Endothelial cell of umbilical vein (primary cell): ENCODE data around the gene POLE2. TPM values are rescaled to one million over a fixed set of nuclear protein-coding genes. Genes with fewer than 3 reads are reported as not detected.

ENCODE experiments used
- BruUV-seq: library from RNA; stranded (reverse); fragments of 400-500 nt; replicated peaks from 2 replicates; lab custom pipeline; 2021; lab: Mats Ljungman, UMichigan
- CTCF ChIA-PET: fragments of 300-600, 350-600 bp; sonication (Branson Sonifier 250); formaldehyde crosslinking; loops from one replicate; lab custom pipeline; 2021; ENCODE audit warnings: antibody characterized with exemption, inconsistent platforms; lab: Charles Lee
- POLR2A ChIA-PET: fragments of 300-600, 350-600 bp; sonication (Branson Sonifier 250); formaldehyde crosslinking; loops from one replicate; lab custom pipeline; 2021; ENCODE audit warnings: antibody characterized with exemption, inconsistent platforms; lab: Charles Lee
- DNase-seq: peaks from one replicate; pipeline ENCODE4 v3.0.0-alpha.2; 2011; ENCODE audit warnings: low read depth, low spot score
- FAIRE-seq: peaks from 2 replicates; lab custom pipeline; 2011; peaks lifted over from hg19 to GRCh38; lab: Jason Lieb, UNC
- H2AFZ ChIP-seq: 2 replicates; pipeline ENCODE4 v1.6.0; 2012; ENCODE audit warnings: low read depth, low read length, control low read depth, inconsistent platforms
- H3K27ac ChIP-seq: 2 replicates; pipeline ENCODE4 v1.5.1; 2011; ENCODE audit warnings: low read depth, mild to moderate bottlenecking, control low read depth, low read length, moderate library complexity; ENCODE audit not compliant: insufficient read depth
- H3K27me3 ChIP-seq, 2 experiments: 2 replicates each; pipeline versions ENCODE4 v1.6.0 to v1.6.1; 2011; ENCODE audit warnings: low read length in 2 of 2, mixed read lengths in 1 of 2; ENCODE audit not compliant: control insufficient read depth in 2 of 2, insufficient read depth in 2 of 2
- H3K36me3 ChIP-seq, 2 experiments: 2 replicates in 1 of 2; 3 replicates in 1 of 2; pipeline ENCODE4 v1.5.1; 2011; ENCODE audit warnings: low read length in 2 of 2, mild to moderate bottlenecking in 1 of 2, moderate library complexity in 1 of 2; ENCODE audit not compliant: control insufficient read depth in 2 of 2, insufficient read depth in 2 of 2; ENCODE audit errors: extremely low read depth in 1 of 2
- H3K4me1 ChIP-seq: 3 replicates; pipeline ENCODE4 v1.5.1; 2011; ENCODE audit warnings: mild to moderate bottlenecking, low read length; ENCODE audit not compliant: control insufficient read depth, insufficient read depth; ENCODE audit errors: extremely low read depth
- H3K4me2 ChIP-seq: 2 replicates; pipeline ENCODE4 v1.6.1; 2011; ENCODE audit warnings: low read length, control low read depth, mixed read lengths; ENCODE audit not compliant: insufficient read depth
- H3K4me3 ChIP-seq, 3 experiments: fragments of 200-600 bp in 1 of 3; sonication (generic), shearing (Covaris generic) in 1 of 3; replicated peaks in 1 of 3; 2 replicates each; pipeline ENCODE4 v1.5.1; 2011 to 2016; ENCODE audit warnings: control low read depth in 3 of 3, low read length in 3 of 3, mild to moderate bottlenecking in 2 of 3, inconsistent platforms in 1 of 3, low read depth in 1 of 3, moderate library complexity in 1 of 3; ENCODE audit not compliant: insufficient read depth in 1 of 3
- H3K79me2 ChIP-seq: 2 replicates; pipeline ENCODE4 v1.6.0; 2012; ENCODE audit warnings: low read length, inconsistent platforms; ENCODE audit not compliant: control insufficient read depth, insufficient read depth
- H3K9ac ChIP-seq: replicated peaks from 2 replicates; pipeline ENCODE3; 2011; ENCODE audit warnings: low read length, control low read depth; ENCODE audit not compliant: insufficient read depth; ENCODE audit errors: extremely low read depth
- H3K9me1 ChIP-seq: replicated peaks from 3 replicates; pipeline ENCODE4 v1.6.0; 2011; ENCODE audit warnings: mild to moderate bottlenecking, low read length; ENCODE audit not compliant: control insufficient read depth, insufficient read depth; ENCODE audit errors: extremely low read depth
- H3K9me3 ChIP-seq: replicated peaks from 2 replicates; pipeline ENCODE4 v1.5.1; 2012; ENCODE audit warnings: low read length, inconsistent platforms; ENCODE audit not compliant: control insufficient read depth, insufficient read depth
- H4K20me1 ChIP-seq: replicated peaks from 2 replicates; pipeline ENCODE3; 2011; ENCODE audit warnings: mild to moderate bottlenecking, low read length; ENCODE audit not compliant: control insufficient read depth, insufficient read depth; ENCODE audit errors: extremely low read depth
- EZH2 ChIP-seq: IDR thresholded peaks from 2 replicates; pipeline ENCODE4 v1.6.1; 2012; ENCODE audit warnings: borderline replicate concordance, low read depth, mild to moderate bottlenecking, moderate library complexity, low read length, inconsistent platforms; ENCODE audit not compliant: severe bottlenecking
- FOS ChIP-seq: IDR thresholded peaks from 2 replicates; pipeline ENCODE4 v1.6.1; 2011; ENCODE audit warnings: mild to moderate bottlenecking, low read length, moderate library complexity, borderline replicate concordance; ENCODE audit not compliant: insufficient read depth
- GATA2 ChIP-seq: IDR thresholded peaks from 2 replicates; pipeline ENCODE4 v1.7.0; 2011; ENCODE audit warnings: low read depth, mild to moderate bottlenecking, moderate library complexity, mixed read lengths, low read length; ENCODE audit not compliant: insufficient read length, insufficient read depth
- JUN ChIP-seq: IDR thresholded peaks from 2 replicates; pipeline ENCODE4 v1.6.1; 2011; ENCODE audit warnings: borderline replicate concordance, low read depth; ENCODE audit not compliant: insufficient read length, insufficient read depth
- MYC ChIP-seq: IDR thresholded peaks from one replicate; pipeline ENCODE4 v1.6.1; 2011; ENCODE audit warnings: mild to moderate bottlenecking, low read depth, low read length
- POLR2A ChIP-seq: IDR thresholded peaks from 2 replicates; pipeline ENCODE4 v1.6.1; 2012; ENCODE audit warnings: low read depth, mild to moderate bottlenecking, control low read depth, low read length
- POLR2AphosphoS5 ChIP-seq: IDR thresholded peaks from 2 replicates; pipeline ENCODE4 v1.6.1; 2012; ENCODE audit warnings: low read depth, mild to moderate bottlenecking, control low read depth, low read length, moderate library complexity; ENCODE audit not compliant: insufficient read depth
- dilution Hi-C: fragments of 300-500 bp; cut with MboI; formaldehyde crosslinking; loops from one replicate; pipeline ENCODE4 v1.15.0; 2019; ENCODE audit warnings: low sequenced_read_pairs; ENCODE audit not compliant: extremely low pct_ligation_motif_present
- intact Hi-C: fragments of 100-400 bp; cut with micrococcal nuclease; formaldehyde crosslinking; loops from one replicate; pipeline ENCODE4 v1.10.0; 2022
- polyA plus RNA-seq, 4 experiments: library from polyadenylated mRNA; depleted of rRNA in 3 of 4; stranded (reverse) in 3 of 4; unstranded in 1 of 4; fragments of >200 nt; gene quantifications; 2 replicates each; pipeline versions ENCODE4 v1.2.1 to v1.2.3, GENCODE V29; 2011 to 2012; ENCODE audit warnings: missing spikeins in 1 of 4
- total RNA-seq: library from RNA; stranded (reverse); gene quantifications from 2 replicates; pipeline ENCODE4 v1.2.3, GENCODE V29; 2021
- TF ChIP-seq, protein P1 (sequence below), 2 donors: IDR thresholded peaks; 1 replicate in 1 of 2; 2 replicates in 1 of 2; pipeline ENCODE4 v1.5.1; 2011; ENCODE audit warnings: low read length in 2 of 2, mild to moderate bottlenecking in 2 of 2, moderate library complexity in 2 of 2, control low read depth in 1 of 2, inconsistent platforms in 1 of 2, low read depth in 1 of 2; ENCODE audit not compliant: insufficient read depth in 1 of 2; ENCODE audit errors: extremely low read depth in 1 of 2
- TF ChIP-seq, protein P2 (sequence below): IDR thresholded peaks from 2 replicates; pipeline ENCODE4 v1.6.1; 2011; ENCODE audit not compliant: insufficient read depth, insufficient read length

POLE2 gene
- total and polyA plus RNA-seq, 2 donors (not counting 3 experiments of a cell fraction or from before 2014, with no cell fraction given): 12.5 to 16.4 TPM

DNA sequence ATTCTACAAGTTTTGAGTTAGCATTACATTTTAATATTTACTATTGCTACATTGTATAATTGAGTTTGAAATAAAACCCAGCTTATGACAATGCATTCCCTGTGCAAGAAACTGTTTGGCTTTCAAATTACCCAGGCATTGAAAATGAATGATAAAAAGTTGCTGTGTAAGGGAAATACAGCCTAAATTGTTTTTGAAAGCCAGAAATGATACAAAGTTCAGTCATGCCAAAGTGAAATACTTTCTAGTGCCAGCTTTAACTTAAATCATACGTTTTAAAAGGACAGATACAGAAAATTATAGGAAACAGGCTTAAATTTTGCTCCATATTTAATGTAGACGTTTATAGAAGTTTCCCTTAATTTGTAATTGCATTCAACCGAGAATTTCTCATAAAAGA lies 64.6 kb downstream of the POLE2 start:
- Histone ChIP-seq H3K27me3 (no peaks in the 10 kb centered on the region), H2AFZ (no peak overlapping the region), H3K27ac (no peak overlapping the region), H3K79me2 (peaks cover 70% of the 10 kb centered on the region), H3K4me1 (peaks cover 40% of the 10 kb centered on the region), H3K4me2 (peak overlapping the region; percentile 86), H3K9ac (peak overlapping the region; percentile 90), H3K36me3 (no peaks in the 10 kb centered on the region), H3K4me3 (peak overlapping the region in 2 of 3 experiments; percentile 83 to 95), H3K9me1 (no peaks in the 10 kb centered on the region), H3K9me3 (no peaks in the 10 kb centered on the region), H4K20me1 (no peaks in the 10 kb centered on the region)
- ChIA-PET POLR2A (interaction anchor here (0.7 kb wide), 1 partner anchor 8 kb away, joined by 3 read pairs; no protein-coding TSS in a partner anchor), CTCF (interaction anchor here (1.2 to 6.4 kb wide), 5 partner anchors 10 to 239 kb away, joined by 3 to 80 read pairs (median 8); partner anchors contain the start of genes DNAAF2 and RPS29)
- intact Hi-C loops (loop anchor here (10.0 kb wide), 1 partner anchor 611 kb away; the partner anchor contains the start of gene SOS2), dilution Hi-C loops (no loop called here)
- TF ChIP-seq EZH2: no peak
- no peak for TF ChIP-seq JUN
- no peak for TF ChIP-seq POLR2AphosphoS5
- TF ChIP-seq, protein P1, sequence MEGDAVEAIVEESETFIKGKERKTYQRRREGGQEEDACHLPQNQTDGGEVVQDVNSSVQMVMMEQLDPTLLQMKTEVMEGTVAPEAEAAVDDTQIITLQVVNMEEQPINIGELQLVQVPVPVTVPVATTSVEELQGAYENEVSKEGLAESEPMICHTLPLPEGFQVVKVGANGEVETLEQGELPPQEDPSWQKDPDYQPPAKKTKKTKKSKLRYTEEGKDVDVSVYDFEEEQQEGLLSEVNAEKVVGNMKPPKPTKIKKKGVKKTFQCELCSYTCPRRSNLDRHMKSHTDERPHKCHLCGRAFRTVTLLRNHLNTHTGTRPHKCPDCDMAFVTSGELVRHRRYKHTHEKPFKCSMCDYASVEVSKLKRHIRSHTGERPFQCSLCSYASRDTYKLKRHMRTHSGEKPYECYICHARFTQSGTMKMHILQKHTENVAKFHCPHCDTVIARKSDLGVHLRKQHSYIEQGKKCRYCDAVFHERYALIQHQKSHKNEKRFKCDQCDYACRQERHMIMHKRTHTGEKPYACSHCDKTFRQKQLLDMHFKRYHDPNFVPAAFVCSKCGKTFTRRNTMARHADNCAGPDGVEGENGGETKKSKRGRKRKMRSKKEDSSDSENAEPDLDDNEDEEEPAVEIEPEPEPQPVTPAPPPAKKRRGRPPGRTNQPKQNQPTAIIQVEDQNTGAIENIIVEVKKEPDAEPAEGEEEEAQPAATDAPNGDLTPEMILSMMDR (IDR thresholded peaks at IDR 0.05; ENCODE audit: extremely low read depth in 1 of 2, insufficient read depth in 1 of 2, low read depth in 1 of 2, low read length in 2 of 2): no peak
- no peak for TF ChIP-seq GATA2
- no peak for TF ChIP-seq FOS
- no peak for TF ChIP-seq MYC
- TF ChIP-seq, protein P2, sequence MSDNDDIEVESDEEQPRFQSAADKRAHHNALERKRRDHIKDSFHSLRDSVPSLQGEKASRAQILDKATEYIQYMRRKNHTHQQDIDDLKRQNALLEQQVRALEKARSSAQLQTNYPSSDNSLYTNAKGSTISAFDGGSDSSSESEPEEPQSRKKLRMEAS: no peak
- TF ChIP-seq POLR2A: no peak
- FAIRE-seq (peak; percentile 52), DNase-seq (peak; percentile 13)
- no TSS peak for BruUV-seq
